GM12878 (cell line): ENCODE measurements around the gene CXCL9. TPM values are rescaled to one million over a fixed set of nuclear protein-coding genes. Genes with fewer than 3 reads are reported as not detected.

Experiments
- ATAC-seq: fragments of 200-7000 bp; cut with Tn5 transposase; 3 replicates; pipeline ENCODE4 v1.9.1; 2020; ENCODE audit warnings: mild to moderate bottlenecking, moderate library complexity
- BruUV-seq: library from RNA; stranded (reverse); fragments of 400-500 nt; replicated peaks from 2 replicates; lab custom pipeline; 2021; lab: Mats Ljungman, UMichigan
- CTCF ChIA-PET: fragments of 300-600 bp; sonication (Branson Sonifier 250); formaldehyde crosslinking; extraction: SDS; loops from one replicate; lab custom pipeline; 2021; ENCODE audit warnings: inconsistent platforms; lab: Yijun Ruan, JAX
- POLR2A ChIA-PET: fragments of 350-600 bp; formaldehyde crosslinking; extraction: SDS; loops from one replicate; lab custom pipeline; 2021; ENCODE audit warnings: inconsistent platforms; lab: Charles Lee
- RAD21 ChIA-PET: fragments of 300-600 bp; sonication (Branson Sonifier 250); formaldehyde crosslinking; loops from one replicate; lab custom pipeline; 2023; ENCODE audit warnings: antibody characterized with exemption; ENCODE audit not compliant: unreplicated experiment; lab: Charles Lee
- SMC1A ChIA-PET: fragments of 300-600 bp; sonication (Branson Sonifier 250); formaldehyde crosslinking; loops from one replicate; lab custom pipeline; 2023; ENCODE audit not compliant: unreplicated experiment, uncharacterized antibody; lab: Charles Lee
- DNase-seq: peaks from one replicate; pipeline ENCODE4 v3.0.0-alpha.2; 2011; ENCODE audit warnings: low read depth, low spot score
- FAIRE-seq: peaks from 3 replicates; lab custom pipeline; 2011; peaks lifted over from hg19 to GRCh38; lab: Jason Lieb, UNC
- H2AFZ ChIP-seq: 2 replicates; pipeline ENCODE4 v1.6.0; 2011; ENCODE audit warnings: low read depth, low read length, control low read depth; ENCODE audit not compliant: control insufficient read depth
- H3K27ac ChIP-seq: 2 replicates; pipeline ENCODE4 v1.5.1; 2011; ENCODE audit warnings: control low read depth; ENCODE audit not compliant: control insufficient read depth, insufficient read depth
- H3K27me3 ChIP-seq, 2 experiments: replicated peaks in 1 of 2; 2 replicates each; pipeline versions ENCODE4 v1.6.0 to v1.6.1; 2011; ENCODE audit warnings: low read length in 1 of 2; ENCODE audit not compliant: control insufficient read depth in 2 of 2, insufficient read depth in 2 of 2
- H3K36me3 ChIP-seq, 2 experiments: 2 replicates each; pipeline ENCODE4 v1.5.1; 2011; ENCODE audit warnings: low read length in 1 of 2; ENCODE audit not compliant: control insufficient read depth in 2 of 2, insufficient read depth in 2 of 2
- H3K4me1 ChIP-seq: 2 replicates; pipeline ENCODE4 v1.6.1; 2011; ENCODE audit warnings: mild to moderate bottlenecking, low read length, moderate library complexity, mixed read lengths; ENCODE audit not compliant: control insufficient read depth, insufficient read depth
- H3K4me2 ChIP-seq: 2 replicates; pipeline ENCODE4 v1.6.0; 2011; ENCODE audit warnings: control low read depth; ENCODE audit not compliant: control insufficient read depth, insufficient read depth
- H3K4me3 ChIP-seq: fragments of 200-600 bp; sonication (generic); 2 replicates; pipeline ENCODE4 v1.5.1; 2016
- H3K79me2 ChIP-seq: 2 replicates; pipeline ENCODE4 v1.6.0; 2011; ENCODE audit warnings: low read length; ENCODE audit not compliant: control insufficient read depth, insufficient read depth
- H3K9ac ChIP-seq: 2 replicates; pipeline ENCODE4 v1.8.0; 2011; ENCODE audit warnings: low read length, control low read depth, mixed read lengths; ENCODE audit not compliant: control insufficient read depth, insufficient read depth
- H3K9me3 ChIP-seq: replicated peaks from 3 replicates; pipeline ENCODE4 v1.5.1; 2011; ENCODE audit warnings: mild to moderate bottlenecking, low read length; ENCODE audit not compliant: control insufficient read depth, insufficient read depth
- H4K20me1 ChIP-seq: 2 replicates; pipeline ENCODE4 v1.6.0; 2011; ENCODE audit not compliant: control insufficient read depth, insufficient read depth
- CREM ChIP-seq: IDR thresholded peaks from 2 replicates; pipeline ENCODE4 v1.6.1; 2014; ENCODE audit warnings: antibody characterized with exemption, low read depth
- MXI1 ChIP-seq: fragments of 150-350 bp; IDR thresholded peaks from 2 replicates; pipeline ENCODE4 v1.6.1; 2011; ENCODE audit warnings: low read depth, mild to moderate bottlenecking, inconsistent platforms, low read length, improper control_type of control experiment
- NBN ChIP-seq: fragments of 450-650 bp; IDR thresholded peaks from 2 replicates; pipeline ENCODE4 v1.6.1; 2016
- NR2F1 ChIP-seq: fragments of 450-650 bp; conservative IDR thresholded peaks from 2 replicates; pipeline ENCODE4 v1.6.1; 2017; ENCODE audit warnings: mild to moderate bottlenecking
- POU2F2 ChIP-seq: IDR thresholded peaks from 3 replicates; pipeline ENCODE4 v1.6.1; 2011; ENCODE audit warnings: low read depth, mild to moderate bottlenecking, low read length, borderline replicate concordance
- RB1 ChIP-seq: fragments of 450-650 bp; formaldehyde crosslinking; IDR thresholded peaks from 2 replicates; pipeline ENCODE4 v1.6.1; 2017; ENCODE audit warnings: mild to moderate bottlenecking, borderline replicate concordance
- RCOR1 ChIP-seq: conservative IDR thresholded peaks from 2 replicates; pipeline ENCODE4 v1.6.1; 2012; ENCODE audit warnings: low read depth, low read length, improper control_type of control experiment
- TCF7 ChIP-seq: IDR thresholded peaks from 2 replicates; pipeline ENCODE4 v1.6.1; 2014; ENCODE audit warnings: antibody characterized with exemption, borderline replicate concordance
- ZBTB33 ChIP-seq: fragments of 450-650 bp; IDR thresholded peaks from 2 replicates; pipeline ENCODE4 v1.6.1; 2017; ENCODE audit warnings: mild to moderate bottlenecking
- WGBS: methylation state at CpG from one replicate; pipeline ENCODE4 v1.1.6; 2016; ENCODE audit warnings: low lambda C conversion rate; ENCODE audit not compliant: insufficient replicate concordance, insufficient coverage; ENCODE audit errors: missing lambda C conversion rate; 5-methylcytosine and 5-hydroxymethylcytosine counted together
- in situ Hi-C: fragments of 300-500 bp; cut with MboI; formaldehyde crosslinking; loops from 9 replicates; pipeline ENCODE4 v1.14.3; 2018; ENCODE audit warnings: mixed read lengths
- intact Hi-C: fragments of 100-400 bp; cut with micrococcal nuclease; formaldehyde crosslinking; loops from one replicate; pipeline ENCODE4 v1.14.2; 2022; ENCODE audit not compliant: unreplicated experiment
- polyA plus RNA-seq, 11 experiments: library from polyadenylated mRNA; depleted of rRNA in 4 of 11; unstranded in 6 of 11; stranded (reverse) in 5 of 11; fragments of >200 nt; fragmentation: Nextera tagmentation in 4 of 11; fragmentation: Illumina TruSeq in 1 of 11; extraction: Ambion mirVana in 4 of 11; extraction: Trizol in 1 of 11; gene quantifications; 1 replicate in 1 of 11; 2 replicates in 10 of 11; pipeline versions ENCODE4 v1.2.1 to v1.2.3, GENCODE V29; 2011 to 2016; ENCODE audit warnings: inconsistent platforms in 2 of 11, missing spikeins in 2 of 11, low read depth in 1 of 11
- total RNA-seq, 4 experiments: library from RNA; depleted of rRNA in 3 of 4; stranded (reverse); fragments of >200 nt in 3 of 4; fragmentation: Illumina TruSeq in 1 of 4; extraction: Trizol in 1 of 4; gene quantifications; 2 replicates each; pipeline versions ENCODE4 v1.2.1 to v1.2.3, GENCODE V29; 2013 to 2021
- TF ChIP-seq, protein P1 (sequence below): fragments of 450-650 bp; formaldehyde crosslinking; IDR thresholded peaks from 2 replicates; pipeline ENCODE4 v1.4.0; 2022; ENCODE audit warnings: mild to moderate bottlenecking, moderate library complexity

Gene CXCL9
- total and polyA plus RNA-seq, 10 of the 15 experiments (the other 5 are each of a cell fraction or from before 2014, with no cell fraction given) = 0.03 to 0.46 (median 0.22) TPM; not detected in 1

DNA sequence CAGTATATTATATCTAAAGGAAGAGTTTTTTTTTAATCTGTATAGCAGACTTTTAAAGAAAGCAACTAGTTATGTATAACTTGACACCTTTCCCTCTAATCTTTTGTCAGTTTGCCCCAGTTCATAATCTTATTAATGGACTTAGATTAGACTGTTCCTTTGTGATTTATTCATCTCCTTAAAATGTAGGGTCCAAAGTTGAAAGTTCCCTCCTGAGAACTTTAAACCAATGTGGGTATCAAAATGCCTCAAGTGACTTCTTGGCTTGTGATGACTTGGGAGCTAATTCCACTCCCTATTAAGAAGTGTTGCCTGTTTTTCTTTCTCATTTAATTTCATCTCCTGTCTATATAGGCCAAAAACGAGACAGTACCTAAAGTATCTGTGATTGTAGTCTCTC lies 10.2 kb downstream of the CXCL9 start:
- H3K9ac ChIP-seq = no peak overlapping the region
- no peaks in the 10 kb centered on the region for H3K9me3 ChIP-seq
- FAIRE-seq (no peak), ATAC-seq (no peak), DNase-seq (no peak)
- POLR2A ChIA-PET = no interaction called here
- WGBS = 0% methylated on average over 1 of the region's 1 CpG
- H3K36me3 ChIP-seq = no peaks in the 10 kb centered on the region
- TF ChIP-seq TCF7 = no peak
- TF ChIP-seq POU2F2 = no peak
- no peak for TF ChIP-seq ZBTB33
- TF ChIP-seq RB1 = no peak
- TF ChIP-seq CREM = no peak
- no peak for TF ChIP-seq NBN
- no peak for TF ChIP-seq MXI1
- TF ChIP-seq RCOR1 = no peak
- TF ChIP-seq, protein P1, sequence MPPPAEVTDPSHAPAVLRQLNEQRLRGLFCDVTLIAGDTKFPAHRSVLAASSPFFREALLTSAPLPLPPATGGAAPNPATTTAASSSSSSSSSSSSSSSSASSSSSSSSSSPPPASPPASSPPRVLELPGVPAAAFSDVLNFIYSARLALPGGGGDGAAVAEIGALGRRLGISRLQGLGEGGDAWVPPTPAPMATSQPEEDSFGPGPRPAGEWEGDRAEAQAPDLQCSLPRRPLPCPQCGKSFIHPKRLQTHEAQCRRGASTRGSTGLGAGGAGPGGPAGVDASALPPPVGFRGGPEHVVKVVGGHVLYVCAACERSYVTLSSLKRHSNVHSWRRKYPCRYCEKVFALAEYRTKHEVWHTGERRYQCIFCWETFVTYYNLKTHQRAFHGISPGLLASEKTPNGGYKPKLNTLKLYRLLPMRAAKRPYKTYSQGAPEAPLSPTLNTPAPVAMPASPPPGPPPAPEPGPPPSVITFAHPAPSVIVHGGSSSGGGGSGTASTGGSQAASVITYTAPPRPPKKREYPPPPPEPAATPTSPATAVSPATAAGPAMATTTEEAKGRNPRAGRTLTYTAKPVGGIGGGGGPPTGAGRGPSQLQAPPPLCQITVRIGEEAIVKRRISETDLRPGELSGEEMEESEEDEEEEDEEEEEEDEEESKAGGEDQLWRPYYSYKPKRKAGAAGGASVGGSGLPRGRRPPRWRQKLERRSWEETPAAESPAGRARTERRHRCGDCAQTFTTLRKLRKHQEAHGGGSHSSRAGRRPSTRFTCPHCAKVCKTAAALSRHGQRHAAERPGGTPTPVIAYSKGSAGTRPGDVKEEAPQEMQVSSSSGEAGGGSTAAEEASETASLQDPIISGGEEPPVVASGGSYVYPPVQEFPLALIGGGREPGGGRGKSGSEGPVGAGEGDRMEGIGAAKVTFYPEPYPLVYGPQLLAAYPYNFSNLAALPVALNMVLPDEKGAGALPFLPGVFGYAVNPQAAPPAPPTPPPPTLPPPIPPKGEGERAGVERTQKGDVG (CRISPR knock-in tag) = no peak
- TF ChIP-seq NR2F1 = no peak
- CTCF ChIA-PET = interaction anchor here (0.7 to 4.6 kb wide), 21 partner anchors 12 to 380 kb away, joined by 3 to 95 read pairs (median 8); partner anchors contain the start of genes CXCL11 and CXCL9
- RAD21 ChIA-PET = interaction anchor here (1.1 to 2.9 kb wide), 9 partner anchors 40 to 507 kb away, joined by 3 to 28 read pairs (median 9); partner anchors contain the start of gene ART3
- SMC1A ChIA-PET = interaction anchor here (1.0 to 6.8 kb wide), 14 partner anchors 11 to 90 kb away, joined by 3 to 95 read pairs (median 8); partner anchors contain the start of genes CXCL11 and CXCL9
- H3K79me2 ChIP-seq = no peaks in the 10 kb centered on the region
- H3K4me1 ChIP-seq = no peaks in the 10 kb centered on the region
- no peak overlapping the region for H2AFZ ChIP-seq
- intact Hi-C loops = no loop called here
- H4K20me1 ChIP-seq = no peaks in the 10 kb centered on the region
- no peak overlapping the region for H3K4me2 ChIP-seq
- BruUV-seq = no TSS peak
- in situ Hi-C loops = loop anchor here (5.0 kb wide), 1 partner anchor 70 kb away; no protein-coding TSS in a partner anchor
- H3K27me3 ChIP-seq = peaks cover 0 to 2% of the 10 kb centered on the region in 2 experiments; a peak in 1 of 4 replicates
- no peak overlapping the region for H3K4me3 ChIP-seq
- no peak overlapping the region for H3K27ac ChIP-seq
